ENCODE measurements around the gene MRPS23.

The MRPS23 gene

DNA sequence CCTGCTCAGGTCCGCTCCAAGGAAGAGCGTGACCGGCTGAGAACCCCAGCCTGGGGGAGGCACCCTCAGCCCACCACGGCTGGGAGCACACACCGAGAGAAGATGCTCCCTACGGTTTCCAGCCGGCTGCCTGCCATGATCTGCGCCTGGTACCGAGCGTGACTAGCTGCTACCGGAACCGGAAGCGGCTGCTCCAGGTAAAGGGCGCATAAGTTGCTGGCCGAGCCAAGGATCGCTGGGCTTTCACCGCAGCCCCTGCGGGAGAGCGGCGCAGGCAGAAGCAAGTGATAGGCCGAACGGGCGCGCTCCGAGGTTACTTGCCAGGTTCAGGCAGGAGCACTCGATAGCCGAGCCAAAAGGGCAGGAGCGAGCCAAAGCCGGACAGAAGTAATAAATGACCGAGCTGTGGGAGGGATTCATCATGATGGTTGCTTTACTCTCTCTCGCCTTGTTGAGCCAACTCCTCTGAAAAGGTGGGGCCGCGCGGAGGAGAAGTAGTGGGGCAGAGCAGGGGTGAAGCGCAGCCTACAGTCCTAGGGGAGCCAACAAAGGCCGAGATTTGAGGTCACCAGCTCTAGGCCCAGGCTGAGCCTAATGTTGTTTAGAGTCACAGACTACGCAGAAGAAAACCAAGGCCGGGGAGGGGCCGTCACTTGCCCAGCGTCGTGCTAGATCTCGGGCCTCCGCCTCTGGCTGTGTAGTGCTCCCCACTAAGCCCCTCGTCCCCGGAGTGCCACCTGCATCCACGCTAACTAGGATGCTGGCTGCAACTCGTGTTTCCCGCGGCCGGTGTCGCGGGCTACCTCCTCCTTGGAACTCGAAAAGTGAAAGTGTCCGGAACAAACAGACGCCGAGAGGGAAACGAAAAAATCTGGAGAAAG, at the start of gene MRPS23:
TSS of gene MRPS23 (minus strand) at position 171 of the 881 bp plus-strand sequence. CDS start at position 137, 34 bp downstream.
- peak; percentile 85 to 99 for DNase-seq (ENCODE audit: low read depth in 1 of 2, low spot score in 1 of 2)
- TF ChIP-seq JUND (IDR thresholded peaks at IDR 0.05; ENCODE audit: low read depth): no peak
- in situ Hi-C loops (cut with HindIII; ENCODE audit: low pct_unique_long_range_greater_than_20kb, low sequenced_read_pairs): no loop called here

DNA sequence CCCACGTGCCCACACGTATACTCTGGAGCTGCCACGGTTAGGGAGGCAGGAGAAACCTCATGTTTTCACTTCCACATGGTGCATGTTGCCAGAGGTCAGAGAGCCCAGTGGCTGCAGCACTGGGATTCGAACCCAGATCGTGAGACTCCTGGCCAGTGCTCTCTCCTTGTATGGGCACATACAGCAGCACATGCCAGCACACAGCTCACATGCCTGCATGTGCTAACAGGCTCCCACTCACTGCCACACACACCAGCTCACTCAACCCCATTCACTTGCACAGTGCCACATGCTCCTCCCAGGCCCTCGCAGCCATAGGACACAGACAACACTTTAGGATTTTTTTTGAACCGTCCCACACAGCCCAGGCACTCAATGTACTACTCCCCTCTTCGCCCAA, 49.5 kb upstream of the MRPS23 start:
- in situ Hi-C loops (cut with HindIII; ENCODE audit: low pct_unique_long_range_greater_than_20kb, low sequenced_read_pairs): no loop called here
- no peak for DNase-seq (ENCODE audit: low read depth in 1 of 2, low spot score in 1 of 2)
- TF ChIP-seq JUND (IDR thresholded peaks at IDR 0.05; ENCODE audit: low read depth): no peak

DNA sequence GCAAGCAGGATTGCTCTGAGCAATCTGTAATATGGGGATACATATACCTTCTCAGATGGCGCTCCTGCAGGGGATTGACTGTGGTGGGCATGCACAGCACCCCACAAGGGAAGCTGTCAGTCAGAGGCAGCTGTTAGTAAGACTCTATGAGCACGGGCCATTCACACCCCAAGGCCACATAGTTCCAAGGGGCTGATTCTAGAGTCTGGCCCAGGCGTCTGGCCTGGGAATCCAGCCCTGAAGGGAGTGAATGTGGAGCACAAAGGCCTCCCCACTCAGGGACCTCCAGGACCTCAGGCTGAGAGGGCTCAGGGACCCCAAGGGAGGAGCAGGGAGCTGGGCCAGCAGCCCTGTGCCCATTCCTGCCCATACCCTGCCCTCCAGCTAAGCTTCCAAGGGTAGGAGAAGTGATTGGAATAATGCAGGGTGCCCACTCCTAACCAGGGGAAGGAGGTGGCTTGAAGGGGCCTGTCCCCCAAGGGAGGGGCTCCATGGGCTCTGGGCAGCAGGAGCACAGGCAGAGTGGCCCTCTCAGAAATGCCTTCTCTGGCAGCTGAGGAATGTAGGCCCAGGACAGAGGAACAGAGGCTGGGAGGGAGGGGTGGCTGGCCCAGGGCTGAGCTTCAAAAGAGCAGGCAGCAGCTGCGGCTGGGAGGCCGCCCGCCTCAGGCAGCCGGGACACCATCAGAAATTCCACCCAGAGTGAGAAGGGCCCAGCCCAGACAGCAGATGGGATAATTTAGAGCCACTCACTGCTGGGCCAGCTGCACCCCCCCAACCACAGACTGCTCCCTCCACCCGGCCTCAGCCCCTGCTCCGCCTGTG, 48.9 kb upstream of the MRPS23 start:
- DNase-seq (ENCODE audit: low read depth in 1 of 2, low spot score in 1 of 2): peak in 1 of 2 experiments; percentile 95
- no peak for TF ChIP-seq JUND (IDR thresholded peaks at IDR 0.05; ENCODE audit: low read depth)
- in situ Hi-C loops (cut with HindIII; ENCODE audit: low pct_unique_long_range_greater_than_20kb, low sequenced_read_pairs): no loop called here

DNA sequence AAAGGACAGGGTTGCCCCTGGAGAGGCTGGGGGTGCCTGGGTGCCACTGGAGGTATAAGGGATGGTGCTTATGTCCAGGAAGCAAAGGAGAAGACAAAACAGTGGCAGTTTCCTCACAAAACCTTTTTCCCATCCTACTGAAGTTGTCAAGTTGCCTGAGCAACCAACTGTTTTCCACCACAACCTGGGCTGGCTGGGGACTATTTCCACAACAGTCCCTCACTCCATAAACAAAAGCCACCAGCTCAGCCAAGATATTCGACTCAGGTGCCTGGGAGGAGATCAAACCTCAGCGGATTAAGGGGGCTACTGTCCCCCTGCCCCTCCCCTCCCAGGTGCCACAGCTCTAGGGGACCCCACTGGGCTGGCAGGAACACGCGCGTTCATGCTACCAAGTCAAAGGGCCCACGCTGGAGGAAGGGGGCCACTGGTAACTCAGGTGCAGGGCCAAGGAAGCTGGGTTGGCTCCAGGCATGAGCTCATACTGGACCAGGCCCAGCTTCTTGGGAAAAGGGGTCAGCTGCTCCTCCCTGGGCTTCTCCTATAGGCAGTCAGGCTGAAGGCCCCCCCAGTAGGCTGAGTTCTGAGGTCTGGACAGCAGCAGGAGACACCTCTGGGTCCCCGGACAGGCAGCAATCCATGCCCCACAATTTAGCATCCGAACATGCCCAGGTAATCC, 45.7 kb upstream of the MRPS23 start:
- no peak for TF ChIP-seq JUND (IDR thresholded peaks at IDR 0.05; ENCODE audit: low read depth)
- in situ Hi-C loops (cut with HindIII; ENCODE audit: low pct_unique_long_range_greater_than_20kb, low sequenced_read_pairs): no loop called here
- DNase-seq (ENCODE audit: low read depth in 1 of 2, low spot score in 1 of 2): peak in 1 of 2 experiments; percentile 57

DNA sequence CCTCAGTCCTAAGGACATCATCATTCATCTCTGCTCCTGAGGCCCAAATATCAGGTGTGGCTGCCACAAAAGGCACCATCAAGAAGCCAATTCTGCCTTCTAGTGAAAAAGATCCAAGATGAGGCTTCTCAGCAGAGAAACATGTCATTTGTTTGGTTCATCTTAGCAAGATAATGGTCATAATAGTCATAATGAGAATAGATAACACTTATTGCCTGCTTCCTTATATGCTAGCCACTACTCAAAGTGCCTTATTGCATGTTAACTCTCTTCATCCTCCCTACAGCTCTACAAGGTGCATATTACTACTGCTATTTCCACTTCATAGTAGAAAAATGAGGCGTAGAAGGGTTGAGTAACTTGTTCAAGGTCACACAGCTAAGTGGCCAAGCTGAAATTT, 45.0 kb upstream of the MRPS23 start:
- DNase-seq (ENCODE audit: low read depth in 1 of 2, low spot score in 1 of 2): no peak
- no peak for TF ChIP-seq JUND (IDR thresholded peaks at IDR 0.05; ENCODE audit: low read depth)
- in situ Hi-C loops (cut with HindIII; ENCODE audit: low pct_unique_long_range_greater_than_20kb, low sequenced_read_pairs): no loop called here

DNA sequence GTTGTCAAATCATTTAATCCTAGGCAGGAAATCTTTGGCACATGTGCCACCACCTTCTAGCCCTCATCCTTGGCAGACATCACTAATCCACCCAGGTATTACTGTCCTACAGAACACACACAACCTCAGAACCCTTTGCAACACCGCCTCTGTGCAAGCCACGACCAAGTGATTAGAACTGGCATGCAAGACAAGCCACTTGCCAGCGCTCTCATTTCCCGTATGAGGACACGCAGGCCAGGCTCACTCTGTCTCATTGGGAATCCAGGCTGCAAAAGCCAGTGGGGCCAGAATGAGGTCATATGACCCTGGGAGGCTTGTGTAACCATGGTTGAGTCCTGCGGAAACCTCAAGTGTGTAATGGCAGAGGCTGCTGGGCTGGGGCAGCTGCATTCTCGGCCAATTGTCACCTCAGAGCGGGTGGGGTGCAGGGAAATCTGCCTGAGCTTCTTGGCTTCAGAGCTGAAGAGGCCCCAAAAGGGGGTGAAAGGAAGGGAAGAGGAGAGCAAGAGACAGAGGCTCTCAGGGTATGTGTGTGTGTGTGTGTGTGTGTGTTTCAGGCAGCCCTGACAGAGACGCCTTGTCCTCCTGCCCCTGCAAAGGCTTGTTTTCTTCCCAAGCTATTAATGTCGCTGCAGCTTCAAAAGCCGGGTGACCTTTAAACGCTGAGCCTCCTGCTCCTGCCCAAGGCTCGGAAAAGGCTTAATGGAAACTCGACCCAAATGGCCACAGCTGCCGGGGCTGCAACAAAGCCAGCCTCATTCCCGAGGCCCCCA, 43.2 kb upstream of the MRPS23 start:
- peak; percentile 72 to 100 for DNase-seq (ENCODE audit: low read depth in 1 of 2, low spot score in 1 of 2)
- peak; percentile 68; the same call in 1 of the 2 replicates for TF ChIP-seq JUND (IDR thresholded peaks at IDR 0.05; ENCODE audit: low read depth)
- in situ Hi-C loops (cut with HindIII; ENCODE audit: low pct_unique_long_range_greater_than_20kb, low sequenced_read_pairs): no loop called here

DNA sequence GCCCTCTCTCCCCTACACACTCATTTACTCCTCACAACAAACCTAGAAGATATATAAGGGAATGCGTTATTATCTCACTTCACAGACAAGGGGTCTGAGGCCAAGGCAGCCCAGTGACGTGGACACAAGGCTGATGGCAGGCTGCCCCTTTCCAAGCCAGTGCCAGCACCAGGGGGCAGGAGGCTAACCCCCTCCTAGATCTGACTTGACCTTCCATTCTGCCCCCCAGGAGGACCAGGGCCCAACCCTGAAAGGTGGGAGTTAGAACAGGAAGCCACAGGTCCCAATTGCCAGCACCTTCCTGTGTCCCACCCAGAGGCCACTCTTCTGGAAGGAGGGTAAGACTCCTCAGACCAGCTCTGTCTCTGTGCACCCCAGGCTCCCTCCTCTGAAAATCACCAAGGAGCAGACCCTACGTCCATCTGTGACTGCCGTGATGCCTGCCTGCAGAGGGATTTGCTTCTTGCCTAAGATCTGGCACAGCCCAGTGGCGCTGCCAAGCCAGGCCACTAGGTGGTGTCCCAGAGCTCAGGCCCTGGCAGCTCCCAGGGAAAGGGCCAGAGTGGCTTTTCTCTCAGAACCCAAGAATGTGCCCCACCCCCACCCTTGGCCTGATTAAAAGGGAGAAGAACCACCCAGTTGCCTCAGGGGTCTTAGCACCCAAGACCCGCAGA, 42.4 kb upstream of the MRPS23 start:
- peak; percentile 86 to 98 for DNase-seq (ENCODE audit: low read depth in 1 of 2, low spot score in 1 of 2)
- in situ Hi-C loops (cut with HindIII; ENCODE audit: low pct_unique_long_range_greater_than_20kb, low sequenced_read_pairs): no loop called here
- TF ChIP-seq JUND (IDR thresholded peaks at IDR 0.05; ENCODE audit: low read depth): no peak

DNA sequence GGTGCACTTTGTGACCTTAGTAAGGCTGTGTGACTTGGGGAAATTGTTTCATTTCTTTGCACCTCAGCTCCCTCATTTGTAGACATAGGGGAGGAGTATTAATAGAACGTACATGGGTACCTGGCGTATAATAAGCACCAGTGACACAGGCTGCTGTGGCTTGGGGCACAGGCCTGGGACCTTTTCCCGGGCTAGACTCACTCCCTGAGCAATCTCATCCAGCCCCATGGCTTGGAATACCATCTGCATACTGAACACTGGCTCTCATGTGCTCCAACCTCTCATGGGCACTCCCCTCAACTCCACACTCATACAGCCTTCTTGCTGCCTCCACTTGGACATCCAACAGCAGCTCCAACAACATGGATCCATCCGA, 41.0 kb upstream of the MRPS23 start:
- in situ Hi-C loops (cut with HindIII; ENCODE audit: low pct_unique_long_range_greater_than_20kb, low sequenced_read_pairs): no loop called here
- TF ChIP-seq JUND (IDR thresholded peaks at IDR 0.05; ENCODE audit: low read depth): no peak

DNA sequence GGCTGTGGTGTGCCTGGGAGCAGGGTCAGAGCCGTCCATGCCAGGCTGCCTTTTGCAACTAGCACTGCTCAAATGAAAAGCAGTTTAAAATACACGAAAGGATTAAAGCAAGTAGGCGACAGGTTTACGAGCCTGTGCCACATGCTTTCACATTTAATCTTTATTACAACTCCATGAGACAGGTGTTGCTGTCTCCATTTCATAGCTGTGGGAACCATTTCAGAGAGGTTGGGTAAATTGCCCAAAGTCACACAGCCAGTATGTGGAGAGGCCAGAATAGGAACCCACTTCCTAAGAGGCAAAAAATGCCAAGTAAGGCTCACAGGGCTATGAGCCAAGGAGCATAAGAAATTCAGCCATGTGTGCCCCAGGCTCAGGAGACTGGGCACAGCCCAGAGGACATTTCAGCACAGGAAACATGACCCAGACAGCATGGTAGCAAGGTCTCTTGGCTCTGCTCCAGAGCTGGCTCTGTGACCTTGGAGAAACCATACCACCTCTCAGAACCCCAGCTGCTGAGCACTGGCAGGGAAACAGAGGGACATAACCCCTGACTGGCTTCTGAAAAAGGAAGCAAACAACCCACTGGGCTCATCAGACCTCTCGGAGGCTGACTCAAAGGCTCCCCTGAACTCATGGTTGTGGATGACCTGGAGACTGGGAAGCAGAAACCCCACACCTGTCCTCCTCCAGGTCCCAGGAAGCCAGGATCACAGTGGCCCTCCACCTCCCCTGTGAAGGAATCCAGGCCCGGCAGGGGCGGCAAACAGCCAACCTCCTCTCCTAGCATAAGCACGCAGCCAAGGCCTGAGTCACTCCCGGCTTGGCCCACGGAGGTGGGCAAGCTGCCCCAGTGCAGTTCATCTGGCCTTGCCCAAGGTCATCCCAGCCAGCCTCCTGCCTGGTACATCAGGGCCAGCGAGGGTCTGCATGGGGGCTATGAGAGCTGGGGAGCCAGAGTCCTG, 40.3 kb upstream of the MRPS23 start:
- peak in 1 of 2 experiments; percentile 95 for DNase-seq (ENCODE audit: low read depth in 1 of 2, low spot score in 1 of 2)
- no peak for TF ChIP-seq JUND (IDR thresholded peaks at IDR 0.05; ENCODE audit: low read depth)
- in situ Hi-C loops (cut with HindIII; ENCODE audit: low pct_unique_long_range_greater_than_20kb, low sequenced_read_pairs): no loop called here

More for the DNA sequence above, 41.0 kb upstream of the MRPS23 start:
- peak in 1 of 2 experiments; percentile 56 for DNase-seq (ENCODE audit: low read depth in 1 of 2, low spot score in 1 of 2)

DNA sequence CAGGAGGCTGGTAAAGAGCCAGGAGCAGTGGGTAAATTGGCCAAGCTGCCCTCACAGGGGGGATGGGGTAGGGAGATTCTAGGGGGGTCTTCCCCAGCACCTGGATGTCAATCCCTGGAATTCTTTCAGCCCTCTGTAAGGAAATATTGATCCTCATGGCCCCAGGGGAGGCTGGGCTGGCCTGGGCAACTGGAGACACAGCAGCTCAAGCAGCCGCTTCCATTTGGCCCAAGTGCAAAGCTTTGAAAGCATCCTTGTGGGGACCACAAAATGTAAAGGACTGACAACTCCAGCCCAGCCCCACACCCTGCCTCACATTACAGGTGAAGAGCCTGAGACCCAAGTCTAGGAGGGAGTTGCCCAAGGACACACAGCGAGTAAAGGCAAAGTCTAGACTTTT, 39.4 kb upstream of the MRPS23 start:
- DNase-seq (ENCODE audit: low read depth in 1 of 2, low spot score in 1 of 2): no peak
- in situ Hi-C loops (cut with HindIII; ENCODE audit: low pct_unique_long_range_greater_than_20kb, low sequenced_read_pairs): no loop called here
- TF ChIP-seq JUND (IDR thresholded peaks at IDR 0.05; ENCODE audit: low read depth): no peak
